Ureter (tissue), 1 donor: Measurements from ENCODE around the gene LRRC1. TPM values are rescaled to one million over a fixed set of nuclear protein-coding genes. Genes with fewer than 3 reads are reported as not detected.
"Not testable (repeated sequence)": the region's sequence is repeated elsewhere in the genome, so short reads cannot be mapped to it uniquely, and the experiment has no call there.

Source experiments
- DNase-seq: peaks from one replicate; pipeline ENCODE4 v3.0.0-alpha.2; 2020; ENCODE audit warnings: low spot score
- total RNA-seq: library from RNA; stranded (reverse); gene quantifications from one replicate; pipeline ENCODE4 v1.2.4, GENCODE V29; 2023
- donor health status: DM: yes; HTN: yes; CAD: no.

The LRRC1 gene
- total RNA-seq = 46.9 TPM

GRCh38 chr6:53794720-53795339 lies at the start of gene LRRC1:
TSS of gene LRRC1 (plus strand) at chr6:53795005. CDS start at chr6:53795257, 252 bp downstream.
- peak; percentile 92 for DNase-seq

- no peak for DNase-seq
Observed at GRCh38 chr6:53746442-53747103, 48.2 kb upstream of the LRRC1 start.

- no peak for DNase-seq
Observed at GRCh38 chr6:53750052-53750650, 44.7 kb upstream of the LRRC1 start.

- no peak for DNase-seq
Observed at GRCh38 chr6:53751417-53751816, 43.4 kb upstream of the LRRC1 start.

GRCh38 chr6:53752440-53752839 lies 42.4 kb upstream of the LRRC1 start:
- no peak for DNase-seq

GRCh38 chr6:53752856-53753255 lies 41.9 kb upstream of the LRRC1 start:
- no peak for DNase-seq

- DNase-seq = no peak
Observed at GRCh38 chr6:53754330-53754729, 40.5 kb upstream of the LRRC1 start.

- no peak for DNase-seq
Observed at GRCh38 chr6:53756396-53756795, 38.4 kb upstream of the LRRC1 start.

- no peak for DNase-seq
Observed at GRCh38 chr6:53758496-53758895, 36.3 kb upstream of the LRRC1 start.

GRCh38 chr6:53761036-53761435 lies 33.8 kb upstream of the LRRC1 start:
- no peak for DNase-seq

- no peak for DNase-seq
Observed at GRCh38 chr6:53765270-53765669, 29.5 kb upstream of the LRRC1 start.

- DNase-seq = no peak
Observed at GRCh38 chr6:53766930-53767329, 27.9 kb upstream of the LRRC1 start.

- DNase-seq = no peak
Observed at GRCh38 chr6:53767941-53768340, 26.9 kb upstream of the LRRC1 start.

GRCh38 chr6:53768636-53769035 lies 26.2 kb upstream of the LRRC1 start:
- DNase-seq = no peak

GRCh38 chr6:53770780-53771249 lies 24.0 kb upstream of the LRRC1 start:
- peak; percentile 50 for DNase-seq

GRCh38 chr6:53771785-53772624 lies 22.8 kb upstream of the LRRC1 start:
- DNase-seq = no peak

GRCh38 chr6:53773044-53773696 lies 21.6 kb upstream of the LRRC1 start:
- no peak for DNase-seq

- not testable (repeated sequence) for DNase-seq
Observed at GRCh38 chr6:53776152-53776551, 18.7 kb upstream of the LRRC1 start.

GRCh38 chr6:53784991-53785390 lies 9.8 kb upstream of the LRRC1 start:
- DNase-seq = not testable (repeated sequence)

GRCh38 chr6:53786832-53787231 lies 8.0 kb upstream of the LRRC1 start:
- DNase-seq = no peak

- DNase-seq = no peak
Observed at GRCh38 chr6:53790886-53791285, 3.9 kb upstream of the LRRC1 start.

- no peak for DNase-seq
Observed at GRCh38 chr6:53792016-53792415, 2.8 kb upstream of the LRRC1 start.
